GM12878 (cell line): ENCODE results near the gene IQUB. TPM values are rescaled to one million over a fixed set of nuclear protein-coding genes. Genes with fewer than 3 reads are reported as not detected.

ENCODE experiments used
- ATAC-seq: fragments of 200-7000 bp; cut with Tn5 transposase; 3 replicates; pipeline ENCODE4 v1.9.1; 2020; ENCODE audit warnings: mild to moderate bottlenecking, moderate library complexity
- BruUV-seq: library from RNA; stranded (reverse); fragments of 400-500 nt; replicated peaks from 2 replicates; lab custom pipeline; 2021; lab: Mats Ljungman, UMichigan
- CTCF ChIA-PET: fragments of 300-600 bp; sonication (Branson Sonifier 250); formaldehyde crosslinking; extraction: SDS; loops from one replicate; lab custom pipeline; 2021; ENCODE audit warnings: inconsistent platforms; lab: Yijun Ruan, JAX
- POLR2A ChIA-PET: fragments of 350-600 bp; formaldehyde crosslinking; extraction: SDS; loops from one replicate; lab custom pipeline; 2021; ENCODE audit warnings: inconsistent platforms; lab: Charles Lee
- RAD21 ChIA-PET: fragments of 300-600 bp; sonication (Branson Sonifier 250); formaldehyde crosslinking; loops from one replicate; lab custom pipeline; 2023; ENCODE audit warnings: antibody characterized with exemption; ENCODE audit not compliant: unreplicated experiment; lab: Charles Lee
- SMC1A ChIA-PET: fragments of 300-600 bp; sonication (Branson Sonifier 250); formaldehyde crosslinking; loops from one replicate; lab custom pipeline; 2023; ENCODE audit not compliant: unreplicated experiment, uncharacterized antibody; lab: Charles Lee
- DNase-seq: peaks from one replicate; pipeline ENCODE4 v3.0.0-alpha.2; 2011; ENCODE audit warnings: low read depth, low spot score
- FAIRE-seq: peaks from 3 replicates; lab custom pipeline; 2011; peaks lifted over from hg19 to GRCh38; lab: Jason Lieb, UNC
- H2AFZ ChIP-seq: 2 replicates; pipeline ENCODE4 v1.6.0; 2011; ENCODE audit warnings: low read depth, low read length, control low read depth; ENCODE audit not compliant: control insufficient read depth
- H3K27ac ChIP-seq: 2 replicates; pipeline ENCODE4 v1.5.1; 2011; ENCODE audit warnings: control low read depth; ENCODE audit not compliant: control insufficient read depth, insufficient read depth
- H3K27me3 ChIP-seq, 2 experiments: replicated peaks in 1 of 2; 2 replicates each; pipeline versions ENCODE4 v1.6.0 to v1.6.1; 2011; ENCODE audit warnings: low read length in 1 of 2; ENCODE audit not compliant: control insufficient read depth in 2 of 2, insufficient read depth in 2 of 2
- H3K36me3 ChIP-seq, 2 experiments: 2 replicates each; pipeline ENCODE4 v1.5.1; 2011; ENCODE audit warnings: low read length in 1 of 2; ENCODE audit not compliant: control insufficient read depth in 2 of 2, insufficient read depth in 2 of 2
- H3K4me1 ChIP-seq: 2 replicates; pipeline ENCODE4 v1.6.1; 2011; ENCODE audit warnings: mild to moderate bottlenecking, low read length, moderate library complexity, mixed read lengths; ENCODE audit not compliant: control insufficient read depth, insufficient read depth
- H3K4me2 ChIP-seq: 2 replicates; pipeline ENCODE4 v1.6.0; 2011; ENCODE audit warnings: control low read depth; ENCODE audit not compliant: control insufficient read depth, insufficient read depth
- H3K4me3 ChIP-seq: fragments of 200-600 bp; sonication (generic); 2 replicates; pipeline ENCODE4 v1.5.1; 2016
- H3K79me2 ChIP-seq: 2 replicates; pipeline ENCODE4 v1.6.0; 2011; ENCODE audit warnings: low read length; ENCODE audit not compliant: control insufficient read depth, insufficient read depth
- H3K9ac ChIP-seq: 2 replicates; pipeline ENCODE4 v1.8.0; 2011; ENCODE audit warnings: low read length, control low read depth, mixed read lengths; ENCODE audit not compliant: control insufficient read depth, insufficient read depth
- H3K9me3 ChIP-seq: replicated peaks from 3 replicates; pipeline ENCODE4 v1.5.1; 2011; ENCODE audit warnings: mild to moderate bottlenecking, low read length; ENCODE audit not compliant: control insufficient read depth, insufficient read depth
- H4K20me1 ChIP-seq: 2 replicates; pipeline ENCODE4 v1.6.0; 2011; ENCODE audit not compliant: control insufficient read depth, insufficient read depth
- EP300 ChIP-seq, 2 experiments: fragments of 150-350 bp in 1 of 2; IDR thresholded peaks; 2 replicates each; pipeline ENCODE4 v1.6.1; 2011 to 2012; ENCODE audit warnings: low read depth in 2 of 2, low read length in 2 of 2, borderline replicate concordance in 1 of 2, improper control_type of control experiment in 1 of 2, inconsistent platforms in 1 of 2; ENCODE audit not compliant: control insufficient read depth in 1 of 2
- MTA3 ChIP-seq: IDR thresholded peaks from 2 replicates; pipeline ENCODE4 v1.6.1; 2012; ENCODE audit warnings: low read length, inconsistent platforms, borderline replicate concordance
- PRDM15 ChIP-seq: fragments of 450-650 bp; formaldehyde crosslinking; IDR thresholded peaks from 2 replicates; pipeline ENCODE4 v1.4.0; 2020; ENCODE audit warnings: mild to moderate bottlenecking, moderate library complexity
- WGBS: methylation state at CpG from one replicate; pipeline ENCODE4 v1.1.6; 2016; ENCODE audit warnings: low lambda C conversion rate; ENCODE audit not compliant: insufficient replicate concordance, insufficient coverage; ENCODE audit errors: missing lambda C conversion rate; 5-methylcytosine and 5-hydroxymethylcytosine counted together
- in situ Hi-C: fragments of 300-500 bp; cut with MboI; formaldehyde crosslinking; loops from 9 replicates; pipeline ENCODE4 v1.14.3; 2018; ENCODE audit warnings: mixed read lengths
- intact Hi-C: fragments of 100-400 bp; cut with micrococcal nuclease; formaldehyde crosslinking; loops from one replicate; pipeline ENCODE4 v1.14.2; 2022; ENCODE audit not compliant: unreplicated experiment
- polyA plus RNA-seq, 11 experiments: library from polyadenylated mRNA; depleted of rRNA in 4 of 11; unstranded in 6 of 11; stranded (reverse) in 5 of 11; fragments of >200 nt; fragmentation: Nextera tagmentation in 4 of 11; fragmentation: Illumina TruSeq in 1 of 11; extraction: Ambion mirVana in 4 of 11; extraction: Trizol in 1 of 11; gene quantifications; 1 replicate in 1 of 11; 2 replicates in 10 of 11; pipeline versions ENCODE4 v1.2.1 to v1.2.3, GENCODE V29; 2011 to 2016; ENCODE audit warnings: inconsistent platforms in 2 of 11, missing spikeins in 2 of 11, low read depth in 1 of 11
- total RNA-seq, 4 experiments: library from RNA; depleted of rRNA in 3 of 4; stranded (reverse); fragments of >200 nt in 3 of 4; fragmentation: Illumina TruSeq in 1 of 4; extraction: Trizol in 1 of 4; gene quantifications; 2 replicates each; pipeline versions ENCODE4 v1.2.1 to v1.2.3, GENCODE V29; 2013 to 2021

Gene IQUB
- total and polyA plus RNA-seq, 10 of the 15 experiments (the other 5 are each of a cell fraction or from before 2014, with no cell fraction given), result 0.04 to 0.08 TPM; not detected in 8

GRCh38 chr7:123548406-123548805 lies 14.0 kb upstream of the IQUB start (continued):
- TF ChIP-seq PRDM15 (CRISPR knock-in tag) (no peak), EP300 (IDR thresholded peaks at IDR 0.05; ENCODE audit: borderline replicate concordance in 1 of 2, control insufficient read depth in 1 of 2, low read depth in 2 of 2, low read length in 2 of 2) (no peak)

GRCh38 chr7:123539871-123540270 lies 5.5 kb upstream of the IQUB start:
- Histone ChIP-seq H3K27me3 (no peaks in the 10 kb centered on the region), H2AFZ (no peak overlapping the region), H3K4me1 (no peaks in the 10 kb centered on the region), H3K9ac (no peak overlapping the region), H3K9me3 (no peaks in the 10 kb centered on the region), H3K27ac (no peak overlapping the region), H3K79me2 (no peaks in the 10 kb centered on the region), H3K36me3 (no peaks in the 10 kb centered on the region; a peak in 2 of 4 replicates), H4K20me1 (no peaks in the 10 kb centered on the region), H3K4me3 (no peak overlapping the region), H3K4me2 (no peak overlapping the region)
- WGBS, result 0% methylated on average over 1 of the region's 1 CpG
- in situ Hi-C loops, result no loop called here
- CTCF ChIA-PET, result interaction anchor here (1.1 to 4.0 kb wide), 5 partner anchors 9 to 46 kb away, joined by 3 to 44 read pairs (median 4); partner anchors contain the start of gene NDUFA5
- ATAC-seq (peak; percentile 28), FAIRE-seq (no peak), DNase-seq (no peak)
- SMC1A ChIA-PET, result interaction anchor here (1.2 to 3.6 kb wide), 6 partner anchors 10 to 84 kb away, joined by 3 to 18 read pairs (median 4); partner anchors contain the start of gene NDUFA5
- intact Hi-C loops, result loop anchor here (5.0 kb wide), 1 partner anchor 207 kb away; the partner anchor contains the start of gene WASL
- BruUV-seq, result no TSS peak
- RAD21 ChIA-PET, result interaction anchor here (2.3 to 3.1 kb wide), 2 partner anchors 14 to 45 kb away, joined by 5 to 23 read pairs; no protein-coding TSS in a partner anchor
- POLR2A ChIA-PET, result interaction anchor here (1.5 kb wide), 1 partner anchor 13 kb away, joined by 3 read pairs; no protein-coding TSS in a partner anchor
- TF ChIP-seq MTA3, result no peak
